MM.1S (cell line): Measurements from ENCODE around the gene SSH3.

Experiments used
- DNase-seq: peaks from one replicate; pipeline ENCODE4 v3.0.0-alpha.2; 2015
- H2AFZ ChIP-seq: fragments of 300-600 bp; sonication (generic); 2 replicates; pipeline ENCODE4 v1.6.0; 2016; ENCODE audit warnings: antibody characterized with exemption, low read length
- H3F3A ChIP-seq: fragments of 300-600 bp; sonication (generic); 2 replicates; pipeline ENCODE4 v1.6.1; 2016; ENCODE audit warnings: mild to moderate bottlenecking, antibody characterized with exemption, low read length, moderate library complexity, mixed read lengths; ENCODE audit not compliant: insufficient read depth
- H3K27ac ChIP-seq: fragments of 300-600 bp; sonication (generic); 2 replicates; pipeline ENCODE4 v1.5.1; 2016; ENCODE audit warnings: mild to moderate bottlenecking, low read length
- H3K27me3 ChIP-seq: fragments of 300-600 bp; sonication (generic); replicated peaks from 2 replicates; pipeline ENCODE4 v1.6.0; 2016; ENCODE audit warnings: low read length; ENCODE audit not compliant: insufficient read depth
- H3K36me3 ChIP-seq: fragments of 300-600 bp; sonication (generic); replicated peaks from 2 replicates; pipeline ENCODE4 v1.6.1; 2016; ENCODE audit warnings: mild to moderate bottlenecking, low read length, mixed read lengths; ENCODE audit not compliant: insufficient read depth
- H3K4me1 ChIP-seq: fragments of 300-600 bp; sonication (generic); 2 replicates; pipeline ENCODE4 v1.6.1; 2016; ENCODE audit warnings: low read length, mixed read lengths
- H3K4me2 ChIP-seq: fragments of 300-600 bp; sonication (generic); 2 replicates; pipeline ENCODE4 v1.6.0; 2016; ENCODE audit warnings: low read depth, low read length
- H3K4me3 ChIP-seq: fragments of 300-600 bp; sonication (generic); 2 replicates; pipeline ENCODE4 v1.5.1; 2016; ENCODE audit warnings: low read length, mixed read lengths
- H3K79me2 ChIP-seq: fragments of 300-600 bp; sonication (generic); 2 replicates; pipeline ENCODE4 v1.6.1; 2016; ENCODE audit warnings: mixed run types, low read length, mixed read lengths
- H3K9ac ChIP-seq: fragments of 300-600 bp; sonication (generic); 2 replicates; pipeline ENCODE4 v1.6.1; 2016; ENCODE audit warnings: low read length, mixed read lengths
- H3K9me2 ChIP-seq: fragments of 300-600 bp; sonication (generic); replicated peaks from 2 replicates; pipeline ENCODE4 v1.6.1; 2016; ENCODE audit warnings: mild to moderate bottlenecking, low read length, mixed read lengths; ENCODE audit not compliant: insufficient read depth
- H3K9me3 ChIP-seq: fragments of 300-600 bp; sonication (generic); replicated peaks from 2 replicates; pipeline ENCODE4 v1.6.1; 2016; ENCODE audit warnings: mild to moderate bottlenecking, low read length, mixed read lengths; ENCODE audit not compliant: insufficient read depth
- H4K20me1 ChIP-seq: fragments of 300-600 bp; sonication (generic); 2 replicates; pipeline ENCODE4 v1.6.1; 2016; ENCODE audit warnings: mild to moderate bottlenecking, low read length, moderate library complexity, mixed read lengths; ENCODE audit not compliant: insufficient read depth
- EZH2 ChIP-seq: fragments of 300-600 bp; sonication (generic); optimal IDR thresholded peaks from 2 replicates; pipeline ENCODE3; 2017; ENCODE audit warnings: low read depth, mild to moderate bottlenecking, antibody characterized with exemption, low read length, mixed read lengths
- EZH2phosphoT487 ChIP-seq: fragments of 300-600 bp; sonication (generic); IDR thresholded peaks from 2 replicates; pipeline ENCODE4 v1.6.1; 2018; ENCODE audit warnings: antibody characterized with exemption, low read length
- TF ChIP-seq, protein P1 (sequence below): fragments of 300-600 bp; sonication (generic); IDR thresholded peaks from 2 replicates; pipeline ENCODE4 v1.5.1; 2016; ENCODE audit warnings: antibody characterized with exemption, low read length, mixed read lengths

SSH3 gene

DNA sequence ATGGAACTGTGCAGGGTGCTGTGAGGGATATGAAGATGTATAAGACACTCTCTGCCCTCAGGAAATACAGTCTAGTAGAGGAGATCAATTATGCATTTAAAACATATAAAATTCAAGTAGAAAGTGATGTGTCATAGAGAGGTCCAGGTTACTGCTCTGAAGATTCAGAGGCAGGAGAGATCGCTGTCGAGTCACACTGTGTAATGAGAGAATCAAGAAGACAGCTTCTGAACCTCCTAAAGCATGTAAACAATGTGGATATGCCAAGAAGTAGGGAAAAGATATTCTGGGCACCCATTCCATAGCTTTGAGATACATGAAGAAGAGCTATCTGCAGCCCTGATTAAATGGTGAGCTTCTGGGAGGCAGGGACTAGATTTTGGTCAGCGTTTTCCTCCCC lies 16.7 kb downstream of the SSH3 start:
- no peak overlapping the region for H3K4me2 ChIP-seq
- H3K9me2 ChIP-seq, result no peaks in the 10 kb centered on the region
- no peaks in the 10 kb centered on the region for H3K36me3 ChIP-seq
- H3K9me3 ChIP-seq, result no peaks in the 10 kb centered on the region
- DNase-seq, result no peak
- no peak overlapping the region for H3K4me3 ChIP-seq
- no peak overlapping the region for H3K9ac ChIP-seq
- no peak overlapping the region for H3K27ac ChIP-seq
- H3K79me2 ChIP-seq, result no peaks in the 10 kb centered on the region
- peaks cover 13% of the 10 kb centered on the region for H3F3A ChIP-seq
- no peak overlapping the region for H2AFZ ChIP-seq
- no peaks in the 10 kb centered on the region for H4K20me1 ChIP-seq
- no peaks in the 10 kb centered on the region for H3K27me3 ChIP-seq
- TF ChIP-seq, protein P1, sequence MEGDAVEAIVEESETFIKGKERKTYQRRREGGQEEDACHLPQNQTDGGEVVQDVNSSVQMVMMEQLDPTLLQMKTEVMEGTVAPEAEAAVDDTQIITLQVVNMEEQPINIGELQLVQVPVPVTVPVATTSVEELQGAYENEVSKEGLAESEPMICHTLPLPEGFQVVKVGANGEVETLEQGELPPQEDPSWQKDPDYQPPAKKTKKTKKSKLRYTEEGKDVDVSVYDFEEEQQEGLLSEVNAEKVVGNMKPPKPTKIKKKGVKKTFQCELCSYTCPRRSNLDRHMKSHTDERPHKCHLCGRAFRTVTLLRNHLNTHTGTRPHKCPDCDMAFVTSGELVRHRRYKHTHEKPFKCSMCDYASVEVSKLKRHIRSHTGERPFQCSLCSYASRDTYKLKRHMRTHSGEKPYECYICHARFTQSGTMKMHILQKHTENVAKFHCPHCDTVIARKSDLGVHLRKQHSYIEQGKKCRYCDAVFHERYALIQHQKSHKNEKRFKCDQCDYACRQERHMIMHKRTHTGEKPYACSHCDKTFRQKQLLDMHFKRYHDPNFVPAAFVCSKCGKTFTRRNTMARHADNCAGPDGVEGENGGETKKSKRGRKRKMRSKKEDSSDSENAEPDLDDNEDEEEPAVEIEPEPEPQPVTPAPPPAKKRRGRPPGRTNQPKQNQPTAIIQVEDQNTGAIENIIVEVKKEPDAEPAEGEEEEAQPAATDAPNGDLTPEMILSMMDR, result no peak
- no peak for TF ChIP-seq EZH2
- no peak for TF ChIP-seq EZH2phosphoT487
- H3K4me1 ChIP-seq, result peaks cover 11% of the 10 kb centered on the region; the same call in 1 of the 2 replicates

DNA sequence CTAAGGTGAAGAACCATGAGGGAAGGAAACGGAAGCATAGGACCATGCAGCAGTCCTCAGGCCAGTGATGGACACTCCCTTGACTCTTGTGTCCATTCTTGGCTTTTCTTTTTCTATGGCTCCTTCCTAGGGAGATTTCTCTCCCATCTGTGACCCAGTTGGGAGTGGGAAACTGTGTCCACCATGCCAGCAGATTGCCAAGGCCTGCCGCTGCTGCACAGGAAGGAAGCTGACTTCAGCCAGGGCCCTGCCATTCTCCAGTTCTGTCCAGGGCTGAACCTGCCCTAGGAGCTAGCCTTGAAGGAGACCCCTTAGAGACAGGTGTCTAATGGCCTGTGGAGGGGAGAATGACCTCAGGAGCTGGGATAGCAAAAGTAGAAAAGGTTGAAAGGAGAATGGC lies 17.4 kb downstream of the SSH3 start:
- Histone ChIP-seq H3K36me3 (no peaks in the 10 kb centered on the region), H2AFZ (no peak overlapping the region), H3K27me3 (no peaks in the 10 kb centered on the region), H4K20me1 (no peaks in the 10 kb centered on the region), H3K4me3 (no peak overlapping the region), H3K79me2 (no peaks in the 10 kb centered on the region), H3K9me2 (no peaks in the 10 kb centered on the region), H3K4me1 (peaks cover 11% of the 10 kb centered on the region; the same call in 1 of the 2 replicates), H3K27ac (no peak overlapping the region), H3K4me2 (no peak overlapping the region), H3F3A (peaks cover 13% of the 10 kb centered on the region), H3K9me3 (no peaks in the 10 kb centered on the region), H3K9ac (no peak overlapping the region)
- TF ChIP-seq EZH2 (no peak), EZH2phosphoT487 (no peak)
- TF ChIP-seq, protein P1, result no peak
- DNase-seq, result no peak

DNA sequence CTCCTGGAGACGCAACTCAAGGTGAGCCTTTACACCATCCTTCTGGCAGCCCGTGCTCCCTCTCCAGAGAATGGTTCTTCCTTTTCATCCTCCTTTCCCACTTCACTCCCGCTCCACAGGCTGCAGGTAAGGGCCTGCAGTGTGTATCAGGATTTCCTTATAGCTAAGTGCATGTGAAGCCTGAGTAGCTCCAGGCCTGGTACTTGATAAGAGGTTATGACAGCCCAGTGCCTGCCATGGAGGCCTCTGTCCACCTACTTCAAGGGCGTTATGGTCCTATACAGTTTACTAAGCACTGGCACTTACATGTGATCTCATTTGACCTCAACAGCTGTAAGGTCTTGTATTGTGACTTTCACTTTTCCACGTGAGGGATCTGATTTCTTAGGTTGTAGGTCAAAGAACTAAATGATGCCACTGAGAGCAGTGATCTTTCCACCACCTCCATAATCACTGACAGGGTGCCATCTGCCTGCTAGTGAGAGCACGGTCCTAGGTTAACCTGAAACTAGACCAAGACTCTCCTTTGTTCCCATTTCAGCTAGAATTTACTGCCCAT lies 18.1 kb downstream of the SSH3 start:
- Histone ChIP-seq H3K36me3 (no peaks in the 10 kb centered on the region), H3K4me3 (no peak overlapping the region), H3K9ac (no peak overlapping the region), H4K20me1 (no peaks in the 10 kb centered on the region), H3K9me2 (no peaks in the 10 kb centered on the region), H3K79me2 (no peaks in the 10 kb centered on the region), H3K9me3 (no peaks in the 10 kb centered on the region), H3K4me2 (no peak overlapping the region), H2AFZ (no peak overlapping the region), H3K27ac (no peak overlapping the region; the same call in 1 of the 2 replicates), H3K27me3 (no peaks in the 10 kb centered on the region), H3F3A (peaks cover 13% of the 10 kb centered on the region), H3K4me1 (peaks cover 11% of the 10 kb centered on the region; the same call in 1 of the 2 replicates)
- no peak for TF ChIP-seq EZH2phosphoT487
- no peak for TF ChIP-seq EZH2
- TF ChIP-seq, protein P1, result no peak
- DNase-seq, result no peak
